GM10266 (cell line): Measurements from ENCODE around the gene CER1.

Experiments used
- DNase-seq: peaks from one replicate; pipeline ENCODE4 v3.0.0; 2012; ENCODE audit errors: extremely low spot score
- TF ChIP-seq, protein P1 (sequence below): IDR thresholded peaks from 2 replicates; pipeline ENCODE4 v1.5.1; 2012; ENCODE audit warnings: mild to moderate bottlenecking, low read depth; ENCODE audit not compliant: control insufficient read depth, insufficient read depth; ENCODE audit errors: missing control alignments

Gene CER1

DNA sequence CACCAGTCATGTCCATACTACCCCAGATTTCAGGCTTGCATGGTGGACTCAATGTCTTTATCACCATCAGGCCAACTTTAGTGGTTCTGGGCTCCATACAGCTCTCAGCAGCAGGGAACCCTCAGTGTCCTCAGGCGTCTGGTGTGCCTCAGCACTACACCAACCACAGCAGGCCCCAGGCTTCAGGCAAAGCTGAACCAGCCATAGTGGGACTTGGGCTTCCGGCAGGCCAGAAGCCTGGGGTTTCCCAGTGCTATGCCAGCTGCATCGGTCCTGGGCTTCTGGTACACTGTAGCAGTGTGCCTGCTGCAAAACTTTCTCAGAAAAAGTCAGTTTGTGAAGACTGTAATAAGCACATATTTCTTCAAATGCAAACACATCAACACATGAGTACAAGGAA is 18.3 kb downstream of the CER1 start:
- DNase-seq = no peak
- TF ChIP-seq, protein P1, sequence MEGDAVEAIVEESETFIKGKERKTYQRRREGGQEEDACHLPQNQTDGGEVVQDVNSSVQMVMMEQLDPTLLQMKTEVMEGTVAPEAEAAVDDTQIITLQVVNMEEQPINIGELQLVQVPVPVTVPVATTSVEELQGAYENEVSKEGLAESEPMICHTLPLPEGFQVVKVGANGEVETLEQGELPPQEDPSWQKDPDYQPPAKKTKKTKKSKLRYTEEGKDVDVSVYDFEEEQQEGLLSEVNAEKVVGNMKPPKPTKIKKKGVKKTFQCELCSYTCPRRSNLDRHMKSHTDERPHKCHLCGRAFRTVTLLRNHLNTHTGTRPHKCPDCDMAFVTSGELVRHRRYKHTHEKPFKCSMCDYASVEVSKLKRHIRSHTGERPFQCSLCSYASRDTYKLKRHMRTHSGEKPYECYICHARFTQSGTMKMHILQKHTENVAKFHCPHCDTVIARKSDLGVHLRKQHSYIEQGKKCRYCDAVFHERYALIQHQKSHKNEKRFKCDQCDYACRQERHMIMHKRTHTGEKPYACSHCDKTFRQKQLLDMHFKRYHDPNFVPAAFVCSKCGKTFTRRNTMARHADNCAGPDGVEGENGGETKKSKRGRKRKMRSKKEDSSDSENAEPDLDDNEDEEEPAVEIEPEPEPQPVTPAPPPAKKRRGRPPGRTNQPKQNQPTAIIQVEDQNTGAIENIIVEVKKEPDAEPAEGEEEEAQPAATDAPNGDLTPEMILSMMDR = no peak

DNA sequence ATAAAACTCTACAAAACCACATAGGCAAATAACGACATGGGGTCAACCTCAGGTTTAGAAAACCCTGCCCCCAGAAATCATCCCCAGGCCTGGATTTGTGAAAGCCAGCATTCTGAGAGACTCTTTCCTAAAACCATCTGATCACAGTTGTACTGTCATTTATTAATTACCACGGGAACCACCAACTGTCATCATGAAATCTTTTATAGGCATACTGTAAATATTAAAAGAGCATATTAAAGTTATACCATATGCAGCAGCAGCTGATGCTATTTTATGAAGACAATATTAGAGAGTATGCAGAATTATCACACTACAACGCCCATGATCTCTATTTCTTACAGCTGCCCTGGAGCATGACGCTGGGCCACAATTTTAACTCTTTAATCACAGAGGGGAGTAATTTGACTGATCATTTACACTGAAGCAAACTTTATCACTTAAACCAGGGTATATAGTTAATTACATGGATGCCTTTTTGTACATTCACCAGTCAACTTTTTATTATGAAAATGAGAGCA is 20.3 kb downstream of the CER1 start:
- TF ChIP-seq, protein P1 = no peak
- no peak for DNase-seq

DNA sequence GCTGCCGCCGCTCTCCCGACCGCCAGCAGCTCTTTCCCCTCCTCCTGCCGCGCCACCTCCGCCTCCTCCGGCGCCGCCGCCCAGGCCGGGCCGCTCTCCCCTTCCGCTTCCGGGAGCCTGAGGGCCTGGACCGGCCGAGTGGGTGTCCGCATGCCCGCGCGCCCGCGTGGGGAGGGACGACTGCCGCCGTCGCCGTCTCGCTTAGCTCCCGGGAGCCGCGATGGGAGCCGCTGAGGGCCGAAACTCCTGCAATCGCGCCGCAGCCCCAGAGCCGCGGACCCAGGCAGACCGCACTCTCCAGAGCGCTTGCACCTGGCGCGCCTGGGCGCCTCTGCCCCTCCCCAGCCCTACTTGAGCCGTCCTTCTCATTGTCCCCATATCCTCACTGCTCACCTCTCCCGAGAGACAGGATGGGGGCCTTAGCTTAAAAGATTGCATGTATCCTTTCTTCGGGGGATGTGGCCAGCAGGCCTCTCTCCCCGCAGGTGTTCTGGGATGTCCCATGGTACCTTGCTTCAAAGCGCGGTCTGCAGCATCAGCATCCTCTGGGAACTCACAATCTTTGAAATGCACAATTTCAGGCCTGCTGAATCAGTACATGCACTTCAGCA is 29.2 kb downstream of the CER1 start, which contains the start of gene ZDHHC21:
TSS of gene ZDHHC21 (minus strand) at position 182 of the 611 bp plus-strand sequence. CDS start 19,092 bp downstream, outside the sequence.
- DNase-seq = peak; percentile 83
- TF ChIP-seq, protein P1 = no peak

DNA sequence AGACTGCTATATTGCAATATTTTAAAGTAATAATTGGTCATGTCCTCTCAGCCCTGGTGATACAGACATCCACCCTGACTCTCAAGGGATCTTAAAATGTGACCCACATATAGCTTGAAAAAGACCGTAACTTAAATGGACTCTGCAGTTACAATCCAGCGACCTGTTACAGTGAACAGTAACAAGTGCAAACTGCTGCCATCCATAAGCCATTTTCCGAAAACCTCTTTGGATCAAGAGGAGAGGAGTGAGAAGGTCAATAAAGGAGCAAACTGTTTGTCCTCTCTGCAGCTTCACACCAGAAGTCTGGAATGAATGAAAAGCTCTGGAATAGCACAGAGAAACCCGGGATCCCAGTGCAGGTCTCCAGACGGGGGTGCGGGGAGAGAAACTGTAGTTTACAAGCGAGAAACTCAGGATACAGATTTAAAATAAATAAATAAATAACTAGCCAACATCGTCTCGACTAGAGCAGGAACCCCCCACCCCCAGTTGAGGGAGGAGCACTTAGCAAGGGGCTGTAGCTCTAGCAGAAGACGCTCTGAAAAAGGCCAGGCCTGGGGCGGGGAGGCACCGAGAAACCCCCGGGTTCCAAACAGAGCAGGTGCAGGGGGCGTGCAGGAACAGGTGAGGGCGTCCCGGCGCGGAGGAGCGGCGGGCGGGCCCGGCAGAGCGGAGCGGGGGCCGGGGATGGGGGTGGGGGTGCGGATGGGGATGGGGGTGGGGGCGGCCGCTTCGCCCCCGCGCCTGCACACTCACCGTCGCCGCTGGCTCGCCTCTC is 29.9 kb downstream of the CER1 start:
- DNase-seq = peak; percentile 62
- TF ChIP-seq, protein P1 = no peak

DNA sequence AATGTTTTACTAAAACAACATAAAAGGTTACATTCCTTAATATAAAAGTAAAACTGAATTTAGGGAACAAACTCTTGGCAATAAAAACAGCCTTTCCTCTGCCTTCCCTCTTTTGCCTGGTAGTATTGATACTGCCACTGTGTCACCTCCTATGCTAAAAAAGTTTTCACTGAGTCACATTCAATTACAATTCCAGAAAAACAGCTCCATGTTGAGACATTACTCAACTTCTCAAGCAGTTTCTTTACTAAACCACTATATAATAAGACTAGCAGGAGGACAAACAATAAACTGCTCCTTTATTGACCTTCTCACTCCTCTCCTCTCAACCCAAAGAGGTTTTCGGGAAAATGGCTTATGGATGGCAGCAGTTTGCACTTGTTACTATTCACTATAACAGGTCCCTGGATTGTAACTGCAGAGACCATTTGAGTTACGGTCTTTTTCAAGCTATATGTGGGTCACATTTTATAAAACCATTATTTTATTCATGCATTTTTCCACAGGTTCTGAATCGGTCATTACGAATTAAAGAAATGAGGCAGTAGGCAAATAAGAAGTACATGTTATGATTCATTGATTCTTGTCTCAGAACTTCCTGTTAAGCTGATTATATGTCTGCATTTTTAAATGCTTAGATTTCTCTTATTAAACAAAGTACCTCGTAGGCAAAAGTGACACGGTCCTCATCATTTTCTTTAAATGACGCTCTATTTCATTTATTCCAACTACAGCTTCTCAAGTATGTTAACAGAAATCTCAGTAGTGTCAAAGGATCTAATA is 31.4 kb downstream of the CER1 start:
- TF ChIP-seq, protein P1 = no peak
- no peak for DNase-seq

DNA sequence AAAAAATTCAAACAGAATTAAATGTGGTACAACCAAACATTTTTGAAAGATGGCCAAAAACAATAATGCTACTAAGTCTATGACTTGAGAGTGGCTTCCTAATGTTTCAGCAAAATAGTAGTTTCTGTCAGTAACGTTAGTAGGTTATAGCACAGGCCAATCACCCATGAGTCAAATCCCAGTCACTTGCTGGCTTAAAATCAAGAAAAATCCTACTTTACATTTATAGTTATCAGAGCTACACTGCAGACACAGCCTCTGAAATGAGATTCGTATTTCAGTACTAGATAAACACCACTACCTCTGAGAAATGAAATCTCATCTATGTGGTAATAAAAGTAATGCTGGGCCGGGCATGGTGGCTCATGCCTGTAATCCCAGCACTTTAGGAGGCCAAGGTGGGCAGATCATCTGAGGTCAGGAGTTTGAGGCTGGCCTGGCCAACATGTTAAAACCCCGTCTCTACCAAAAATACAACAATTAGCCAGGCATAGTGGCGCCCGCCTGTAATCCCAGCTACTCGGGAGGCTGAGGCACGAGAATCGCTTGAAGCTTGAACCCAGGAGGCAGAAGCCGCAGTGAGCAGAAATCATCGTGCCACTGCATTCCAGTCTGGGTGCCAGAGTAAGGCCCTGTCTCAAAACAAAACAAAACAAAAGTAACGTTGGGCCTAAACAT is 35.4 kb downstream of the CER1 start:
- no peak for DNase-seq

More for the DNA sequence above, 35.4 kb downstream of the CER1 start:
- TF ChIP-seq, protein P1 = no peak
